B cell (primary cell): ENCODE data around the gene TOB2.

Source experiments
- EZH2 ChIP-seq: IDR thresholded peaks from 2 replicates; pipeline ENCODE4 v1.6.1; 2012; ENCODE audit warnings: borderline replicate concordance, low read depth, mild to moderate bottlenecking, moderate library complexity, low read length; ENCODE audit not compliant: insufficient read depth, poor library complexity, severe bottlenecking
- TF ChIP-seq, protein P1 (sequence below): fragments of 200-600 bp; IDR thresholded peaks from one replicate; pipeline ENCODE4 v1.8.0; 2022; ENCODE audit warnings: antibody characterized with exemption, mild to moderate bottlenecking

- TF ChIP-seq, protein P1, sequence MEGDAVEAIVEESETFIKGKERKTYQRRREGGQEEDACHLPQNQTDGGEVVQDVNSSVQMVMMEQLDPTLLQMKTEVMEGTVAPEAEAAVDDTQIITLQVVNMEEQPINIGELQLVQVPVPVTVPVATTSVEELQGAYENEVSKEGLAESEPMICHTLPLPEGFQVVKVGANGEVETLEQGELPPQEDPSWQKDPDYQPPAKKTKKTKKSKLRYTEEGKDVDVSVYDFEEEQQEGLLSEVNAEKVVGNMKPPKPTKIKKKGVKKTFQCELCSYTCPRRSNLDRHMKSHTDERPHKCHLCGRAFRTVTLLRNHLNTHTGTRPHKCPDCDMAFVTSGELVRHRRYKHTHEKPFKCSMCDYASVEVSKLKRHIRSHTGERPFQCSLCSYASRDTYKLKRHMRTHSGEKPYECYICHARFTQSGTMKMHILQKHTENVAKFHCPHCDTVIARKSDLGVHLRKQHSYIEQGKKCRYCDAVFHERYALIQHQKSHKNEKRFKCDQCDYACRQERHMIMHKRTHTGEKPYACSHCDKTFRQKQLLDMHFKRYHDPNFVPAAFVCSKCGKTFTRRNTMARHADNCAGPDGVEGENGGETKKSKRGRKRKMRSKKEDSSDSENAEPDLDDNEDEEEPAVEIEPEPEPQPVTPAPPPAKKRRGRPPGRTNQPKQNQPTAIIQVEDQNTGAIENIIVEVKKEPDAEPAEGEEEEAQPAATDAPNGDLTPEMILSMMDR, result no peak
- no peak for TF ChIP-seq EZH2
These were observed 1.0 kb upstream of the TOB2 start for GRCh38 chr22:41447435-41448188.
